ENCODE measurements around the gene NR3C1. TPM values are rescaled to one million over a fixed set of nuclear protein-coding genes. Genes with fewer than 3 reads are reported as not detected.

The NR3C1 gene
- total RNA-seq, 1 experiment from 2014 or later, result 16.0 TPM

DNA sequence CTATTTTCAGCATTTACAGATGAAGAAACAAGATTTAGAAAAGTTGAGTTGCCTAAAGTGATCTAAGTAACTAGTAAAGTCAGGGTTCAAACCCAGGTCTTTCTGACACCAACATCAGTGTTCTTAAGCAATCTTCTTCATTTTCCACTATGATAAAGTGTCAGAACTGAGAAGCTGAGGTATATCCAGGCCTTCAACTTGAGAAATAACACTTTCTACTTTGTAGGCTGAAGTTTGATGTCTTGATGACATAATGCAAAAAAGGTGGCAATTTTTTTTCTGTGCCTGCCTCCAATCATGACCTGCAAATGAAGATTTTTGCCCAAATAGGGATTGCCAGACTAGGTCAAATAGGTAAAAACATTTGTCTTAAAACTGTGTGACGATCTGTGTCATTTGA is 81.3 kb downstream of the NR3C1 start:
- Histone ChIP-seq H3K9me2 (ENCODE audit: insufficient read depth) (no peaks in the 10 kb centered on the region), H3K4me2 (ENCODE audit: low read length) (no peak overlapping the region), H3K9ac (ENCODE audit: low read length) (no peak overlapping the region), H3K4me1 (ENCODE audit: control insufficient read depth in 1 of 2, insufficient read depth in 2 of 2, low read length in 2 of 2) (no peaks in the 10 kb centered on the region), H4K20me1 (ENCODE audit: insufficient read depth) (no peaks in the 10 kb centered on the region), H3K79me2 (ENCODE audit: insufficient read depth, low read length) (no peaks in the 10 kb centered on the region), H3K27ac (ENCODE audit: low read depth, low read length) (no peak overlapping the region), H3K4me3 (replicated peaks in 1 of 2; ENCODE audit: low read depth in 1 of 2, low read length in 2 of 2) (no peak overlapping the region), H3K36me3 (ENCODE audit: control insufficient read depth in 1 of 2, insufficient read depth in 2 of 2, low read length in 2 of 2) (no peaks in the 10 kb centered on the region), H3K27me3 (ENCODE audit: insufficient read depth, low read length) (no peaks in the 10 kb centered on the region), H2AFZ (ENCODE audit: low read depth, low read length, poor library complexity, severe bottlenecking) (no peak overlapping the region), H3K9me3 (ENCODE audit: control insufficient read depth in 1 of 2, insufficient read depth in 1 of 2, low read depth in 1 of 2, low read length in 2 of 2) (no peaks in the 10 kb centered on the region)
- DNase-seq (ENCODE audit: low read depth, low spot score) (no peak), ATAC-seq (no peak)
- POLR2A ChIA-PET, result no interaction called here
- RAD21 ChIA-PET (ENCODE audit: low non-redundant PET in 1 of 2, low total read pairs in 2 of 2, uncharacterized antibody in 2 of 2, unreplicated experiment in 2 of 2), result no interaction called here
- no TSS peak for BruUV-seq (replicated peaks)
- TF ChIP-seq CBX3 (IDR thresholded peaks at IDR 0.05; ENCODE audit: low read depth) (no peak), FOSL1 (IDR thresholded peaks at IDR 0.05; ENCODE audit: low read depth) (no peak), EGR1 (IDR thresholded peaks at IDR 0.05; ENCODE audit: low read depth) (no peak), POLR2A (IDR thresholded peaks at IDR 0.05; ENCODE audit: borderline replicate concordance, extremely low read depth, insufficient read depth, insufficient read length) (no peak), JUND (IDR thresholded peaks at IDR 0.05) (no peak), CEBPB (IDR thresholded peaks at IDR 0.05; ENCODE audit: low read depth) (no peak), POLR2AphosphoS5 (IDR thresholded peaks at IDR 0.05; ENCODE audit: low read depth, low read length) (no peak), EZH2phosphoT487 (IDR thresholded peaks at IDR 0.05; ENCODE audit: borderline replicate concordance) (no peak), ZNF274 (IDR thresholded peaks at IDR 0.05; ENCODE audit: low read depth, low read length) (no peak), SP1 (IDR thresholded peaks at IDR 0.05; ENCODE audit: low read depth) (no peak), SIN3A (IDR thresholded peaks at IDR 0.05; ENCODE audit: low read depth) (no peak), TCF7L2 (IDR thresholded peaks at IDR 0.05; ENCODE audit: borderline replicate concordance, extremely low read depth, insufficient read depth, insufficient read length) (no peak), RAD21 (IDR thresholded peaks at IDR 0.05; ENCODE audit: low read depth) (no peak), EZH2 (IDR thresholded peaks at IDR 0.05) (no peak), YY1 (IDR thresholded peaks at IDR 0.05; ENCODE audit: extremely low read depth, insufficient replicate concordance, low read depth, low read length) (no peak)
- TF ChIP-seq, protein P1, sequence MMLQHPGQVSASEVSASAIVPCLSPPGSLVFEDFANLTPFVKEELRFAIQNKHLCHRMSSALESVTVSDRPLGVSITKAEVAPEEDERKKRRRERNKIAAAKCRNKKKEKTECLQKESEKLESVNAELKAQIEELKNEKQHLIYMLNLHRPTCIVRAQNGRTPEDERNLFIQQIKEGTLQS (IDR thresholded peaks at IDR 0.05), result no peak
- TF ChIP-seq, protein P2, sequence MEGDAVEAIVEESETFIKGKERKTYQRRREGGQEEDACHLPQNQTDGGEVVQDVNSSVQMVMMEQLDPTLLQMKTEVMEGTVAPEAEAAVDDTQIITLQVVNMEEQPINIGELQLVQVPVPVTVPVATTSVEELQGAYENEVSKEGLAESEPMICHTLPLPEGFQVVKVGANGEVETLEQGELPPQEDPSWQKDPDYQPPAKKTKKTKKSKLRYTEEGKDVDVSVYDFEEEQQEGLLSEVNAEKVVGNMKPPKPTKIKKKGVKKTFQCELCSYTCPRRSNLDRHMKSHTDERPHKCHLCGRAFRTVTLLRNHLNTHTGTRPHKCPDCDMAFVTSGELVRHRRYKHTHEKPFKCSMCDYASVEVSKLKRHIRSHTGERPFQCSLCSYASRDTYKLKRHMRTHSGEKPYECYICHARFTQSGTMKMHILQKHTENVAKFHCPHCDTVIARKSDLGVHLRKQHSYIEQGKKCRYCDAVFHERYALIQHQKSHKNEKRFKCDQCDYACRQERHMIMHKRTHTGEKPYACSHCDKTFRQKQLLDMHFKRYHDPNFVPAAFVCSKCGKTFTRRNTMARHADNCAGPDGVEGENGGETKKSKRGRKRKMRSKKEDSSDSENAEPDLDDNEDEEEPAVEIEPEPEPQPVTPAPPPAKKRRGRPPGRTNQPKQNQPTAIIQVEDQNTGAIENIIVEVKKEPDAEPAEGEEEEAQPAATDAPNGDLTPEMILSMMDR (IDR thresholded peaks at IDR 0.05 in 2 of 3, conservative IDR thresholded peaks at IDR 0.05 in 1 of 3; ENCODE audit: borderline replicate concordance in 1 of 3, insufficient read depth in 1 of 3, low read depth in 2 of 3, low read length in 2 of 3), result no peak
- TF ChIP-seq, protein P3, sequence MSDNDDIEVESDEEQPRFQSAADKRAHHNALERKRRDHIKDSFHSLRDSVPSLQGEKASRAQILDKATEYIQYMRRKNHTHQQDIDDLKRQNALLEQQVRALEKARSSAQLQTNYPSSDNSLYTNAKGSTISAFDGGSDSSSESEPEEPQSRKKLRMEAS (IDR thresholded peaks at IDR 0.05), result no peak
- TF ChIP-seq, protein P4, sequence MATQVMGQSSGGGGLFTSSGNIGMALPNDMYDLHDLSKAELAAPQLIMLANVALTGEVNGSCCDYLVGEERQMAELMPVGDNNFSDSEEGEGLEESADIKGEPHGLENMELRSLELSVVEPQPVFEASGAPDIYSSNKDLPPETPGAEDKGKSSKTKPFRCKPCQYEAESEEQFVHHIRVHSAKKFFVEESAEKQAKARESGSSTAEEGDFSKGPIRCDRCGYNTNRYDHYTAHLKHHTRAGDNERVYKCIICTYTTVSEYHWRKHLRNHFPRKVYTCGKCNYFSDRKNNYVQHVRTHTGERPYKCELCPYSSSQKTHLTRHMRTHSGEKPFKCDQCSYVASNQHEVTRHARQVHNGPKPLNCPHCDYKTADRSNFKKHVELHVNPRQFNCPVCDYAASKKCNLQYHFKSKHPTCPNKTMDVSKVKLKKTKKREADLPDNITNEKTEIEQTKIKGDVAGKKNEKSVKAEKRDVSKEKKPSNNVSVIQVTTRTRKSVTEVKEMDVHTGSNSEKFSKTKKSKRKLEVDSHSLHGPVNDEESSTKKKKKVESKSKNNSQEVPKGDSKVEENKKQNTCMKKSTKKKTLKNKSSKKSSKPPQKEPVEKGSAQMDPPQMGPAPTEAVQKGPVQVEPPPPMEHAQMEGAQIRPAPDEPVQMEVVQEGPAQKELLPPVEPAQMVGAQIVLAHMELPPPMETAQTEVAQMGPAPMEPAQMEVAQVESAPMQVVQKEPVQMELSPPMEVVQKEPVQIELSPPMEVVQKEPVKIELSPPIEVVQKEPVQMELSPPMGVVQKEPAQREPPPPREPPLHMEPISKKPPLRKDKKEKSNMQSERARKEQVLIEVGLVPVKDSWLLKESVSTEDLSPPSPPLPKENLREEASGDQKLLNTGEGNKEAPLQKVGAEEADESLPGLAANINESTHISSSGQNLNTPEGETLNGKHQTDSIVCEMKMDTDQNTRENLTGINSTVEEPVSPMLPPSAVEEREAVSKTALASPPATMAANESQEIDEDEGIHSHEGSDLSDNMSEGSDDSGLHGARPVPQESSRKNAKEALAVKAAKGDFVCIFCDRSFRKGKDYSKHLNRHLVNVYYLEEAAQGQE (IDR thresholded peaks at IDR 0.05; ENCODE audit: low read depth), result no peak
- TF ChIP-seq, protein P5, sequence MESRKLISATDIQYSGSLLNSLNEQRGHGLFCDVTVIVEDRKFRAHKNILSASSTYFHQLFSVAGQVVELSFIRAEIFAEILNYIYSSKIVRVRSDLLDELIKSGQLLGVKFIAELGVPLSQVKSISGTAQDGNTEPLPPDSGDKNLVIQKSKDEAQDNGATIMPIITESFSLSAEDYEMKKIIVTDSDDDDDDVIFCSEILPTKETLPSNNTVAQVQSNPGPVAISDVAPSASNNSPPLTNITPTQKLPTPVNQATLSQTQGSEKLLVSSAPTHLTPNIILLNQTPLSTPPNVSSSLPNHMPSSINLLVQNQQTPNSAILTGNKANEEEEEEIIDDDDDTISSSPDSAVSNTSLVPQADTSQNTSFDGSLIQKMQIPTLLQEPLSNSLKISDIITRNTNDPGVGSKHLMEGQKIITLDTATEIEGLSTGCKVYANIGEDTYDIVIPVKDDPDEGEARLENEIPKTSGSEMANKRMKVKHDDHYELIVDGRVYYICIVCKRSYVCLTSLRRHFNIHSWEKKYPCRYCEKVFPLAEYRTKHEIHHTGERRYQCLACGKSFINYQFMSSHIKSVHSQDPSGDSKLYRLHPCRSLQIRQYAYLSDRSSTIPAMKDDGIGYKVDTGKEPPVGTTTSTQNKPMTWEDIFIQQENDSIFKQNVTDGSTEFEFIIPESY (IDR thresholded peaks at IDR 0.05; ENCODE audit: extremely low read depth, insufficient replicate concordance, low read length), result no peak
- CTCF ChIA-PET, result interaction anchor here (0.5 kb wide), 1 partner anchor 498 kb away, joined by 3 read pairs; no protein-coding TSS in a partner anchor
- intact Hi-C loops (cut with micrococcal nuclease), result no loop called here

Data from HCT116 (cell line).